Lung microvascular endothelial cell (primary cell): ENCODE results near the gene N4BP2. TPM values are rescaled to one million over a fixed set of nuclear protein-coding genes. Genes with fewer than 3 reads are reported as not detected.

Source experiments
- DNase-seq, 2 donors: peaks; one replicate each; pipeline versions ENCODE4 v3.0.0 to v3.0.0-alpha.2; 2010; ENCODE audit warnings: low read depth in 2 of 2
- total RNA-seq: library from RNA; depleted of rRNA; stranded (reverse); fragments of >200 nt; gene quantifications from 2 replicates; pipeline ENCODE4 v1.2.1, GENCODE V29; 2014

Gene N4BP2
- total RNA-seq, 1 donor from 2014 or later = 5.6 TPM

GRCh38 chr4:40152637-40153036 is 96.0 kb downstream of the N4BP2 start:
- DNase-seq = no peak

GRCh38 chr4:40157436-40157835 is 100.8 kb downstream of the N4BP2 start:
- no peak for DNase-seq

GRCh38 chr4:40160258-40160657 is 103.6 kb downstream of the N4BP2 start:
- no peak for DNase-seq

GRCh38 chr4:40164459-40164858 is 107.8 kb downstream of the N4BP2 start:
- no peak for DNase-seq

GRCh38 chr4:40165916-40166315 is 109.3 kb downstream of the N4BP2 start:
- peak; percentile 13 to 74 for DNase-seq

- no peak for DNase-seq
These were observed 111.4 kb downstream of the N4BP2 start for GRCh38 chr4:40168070-40168469.

GRCh38 chr4:40170588-40170987 is 113.9 kb downstream of the N4BP2 start:
- DNase-seq = no peak

GRCh38 chr4:40173470-40173875 is 116.8 kb downstream of the N4BP2 start:
- DNase-seq = no peak

- peak in 1 of 2 donors; percentile 12 for DNase-seq
These were observed 120.0 kb downstream of the N4BP2 start for GRCh38 chr4:40176602-40177001.

GRCh38 chr4:40177591-40177990 is 120.9 kb downstream of the N4BP2 start:
- no peak for DNase-seq

GRCh38 chr4:40178672-40179071 is 122.0 kb downstream of the N4BP2 start:
- DNase-seq = no peak

- DNase-seq = no peak
These were observed 122.7 kb downstream of the N4BP2 start for GRCh38 chr4:40179360-40179759.

- DNase-seq = peak; percentile 84 to 94
These were observed 123.7 kb downstream of the N4BP2 start for GRCh38 chr4:40180356-40180755.

GRCh38 chr4:40182001-40182400 is 125.4 kb downstream of the N4BP2 start:
- DNase-seq = no peak

GRCh38 chr4:40182954-40183353 is 126.3 kb downstream of the N4BP2 start:
- no peak for DNase-seq

- peak in 1 of 2 donors; percentile 20 for DNase-seq
These were observed 127.2 kb downstream of the N4BP2 start for GRCh38 chr4:40183615-40184411.

- DNase-seq = no peak
These were observed 129.4 kb downstream of the N4BP2 start for GRCh38 chr4:40185830-40186664.

- DNase-seq = no peak
These were observed 130.0 kb downstream of the N4BP2 start for GRCh38 chr4:40186665-40187014.

- no peak for DNase-seq
These were observed 130.8 kb downstream of the N4BP2 start for GRCh38 chr4:40187386-40187906.

- DNase-seq = no peak
These were observed 133.4 kb downstream of the N4BP2 start for GRCh38 chr4:40190019-40190418.

- DNase-seq = no peak
These were observed 133.8 kb downstream of the N4BP2 start for GRCh38 chr4:40190465-40190864.
